ENCODE results near the gene MYLK. TPM values are rescaled to one million over a fixed set of nuclear protein-coding genes. Genes with fewer than 3 reads are reported as not detected.

MYLK gene
- total RNA-seq, 1 donor from 2014 or later, result 26.6 TPM

- no peaks in the 10 kb centered on the region for H3K9me3 ChIP-seq (ENCODE audit: control insufficient read depth in 3 of 3, low read length in 3 of 3)
- peak overlapping the region; percentile 54 for H3K27ac ChIP-seq (ENCODE audit: low read depth, low read length)
- H3K27me3 ChIP-seq (ENCODE audit: control insufficient read depth in 3 of 3, insufficient read depth in 3 of 3, low read length in 3 of 3), result no peaks in the 10 kb centered on the region
- no peaks in the 10 kb centered on the region for H3K36me3 ChIP-seq (ENCODE audit: control insufficient read depth in 3 of 3, insufficient read depth in 3 of 3, low read length in 3 of 3)
- H3K4me3 ChIP-seq (ENCODE audit: low read length in 3 of 3), result no peak overlapping the region
- H3K9ac ChIP-seq (ENCODE audit: low read depth in 1 of 3, low read length in 3 of 3), result no peak overlapping the region
- peaks cover 12 to 24% (median 13%) of the 10 kb centered on the region in 3 donors for H3K4me1 ChIP-seq (ENCODE audit: control insufficient read depth in 3 of 3, insufficient read depth in 3 of 3, low read length in 3 of 3)
These were observed 67.4 kb downstream of the MYLK start for GRCh38 chr3:123816673-123817207.

GRCh38 chr3:123815981-123816380 lies 68.2 kb downstream of the MYLK start:
- H3K4me3 ChIP-seq (ENCODE audit: low read length in 3 of 3), result no peak overlapping the region
- H3K9ac ChIP-seq (ENCODE audit: low read depth in 1 of 3, low read length in 3 of 3), result no peak overlapping the region
- no peaks in the 10 kb centered on the region for H3K9me3 ChIP-seq (ENCODE audit: control insufficient read depth in 3 of 3, low read length in 3 of 3)
- H3K4me1 ChIP-seq (ENCODE audit: control insufficient read depth in 3 of 3, insufficient read depth in 3 of 3, low read length in 3 of 3), result peaks cover 12 to 24% (median 13%) of the 10 kb centered on the region in 3 donors
- H3K27me3 ChIP-seq (ENCODE audit: control insufficient read depth in 3 of 3, insufficient read depth in 3 of 3, low read length in 3 of 3), result no peaks in the 10 kb centered on the region
- H3K36me3 ChIP-seq (ENCODE audit: control insufficient read depth in 3 of 3, insufficient read depth in 3 of 3, low read length in 3 of 3), result no peaks in the 10 kb centered on the region
- H3K27ac ChIP-seq (ENCODE audit: low read depth, low read length), result peak overlapping the region; percentile 54

GRCh38 chr3:123813876-123814275 lies 70.3 kb downstream of the MYLK start:
- Histone ChIP-seq H3K9me3 (ENCODE audit: control insufficient read depth in 3 of 3, low read length in 3 of 3) (no peaks in the 10 kb centered on the region), H3K9ac (ENCODE audit: low read depth in 1 of 3, low read length in 3 of 3) (no peak overlapping the region), H3K4me1 (ENCODE audit: control insufficient read depth in 3 of 3, insufficient read depth in 3 of 3, low read length in 3 of 3) (peaks cover 12 to 24% (median 13%) of the 10 kb centered on the region in 3 donors), H3K4me3 (ENCODE audit: low read length in 3 of 3) (no peak overlapping the region), H3K36me3 (ENCODE audit: control insufficient read depth in 3 of 3, insufficient read depth in 3 of 3, low read length in 3 of 3) (no peaks in the 10 kb centered on the region), H3K27me3 (ENCODE audit: control insufficient read depth in 3 of 3, insufficient read depth in 3 of 3, low read length in 3 of 3) (no peaks in the 10 kb centered on the region), H3K27ac (ENCODE audit: low read depth, low read length) (peak overlapping the region; percentile 46)

- Histone ChIP-seq H3K36me3 (ENCODE audit: control insufficient read depth in 3 of 3, insufficient read depth in 3 of 3, low read length in 3 of 3) (no peaks in the 10 kb centered on the region), H3K9ac (ENCODE audit: low read depth in 1 of 3, low read length in 3 of 3) (no peak overlapping the region), H3K9me3 (ENCODE audit: control insufficient read depth in 3 of 3, low read length in 3 of 3) (no peaks in the 10 kb centered on the region), H3K4me1 (ENCODE audit: control insufficient read depth in 3 of 3, insufficient read depth in 3 of 3, low read length in 3 of 3) (no peaks in the 10 kb centered on the region), H3K27ac (ENCODE audit: low read depth, low read length) (no peak overlapping the region), H3K4me3 (ENCODE audit: low read length in 3 of 3) (no peak overlapping the region), H3K27me3 (ENCODE audit: control insufficient read depth in 3 of 3, insufficient read depth in 3 of 3, low read length in 3 of 3) (no peaks in the 10 kb centered on the region)
These were observed 74.5 kb downstream of the MYLK start for GRCh38 chr3:123809597-123809996.

- Histone ChIP-seq H3K4me3 (ENCODE audit: low read length in 3 of 3) (no peak overlapping the region), H3K9me3 (ENCODE audit: control insufficient read depth in 3 of 3, low read length in 3 of 3) (no peaks in the 10 kb centered on the region), H3K4me1 (ENCODE audit: control insufficient read depth in 3 of 3, insufficient read depth in 3 of 3, low read length in 3 of 3) (no peaks in the 10 kb centered on the region), H3K27me3 (ENCODE audit: control insufficient read depth in 3 of 3, insufficient read depth in 3 of 3, low read length in 3 of 3) (no peaks in the 10 kb centered on the region), H3K27ac (ENCODE audit: low read depth, low read length) (no peak overlapping the region), H3K9ac (ENCODE audit: low read depth in 1 of 3, low read length in 3 of 3) (no peak overlapping the region), H3K36me3 (ENCODE audit: control insufficient read depth in 3 of 3, insufficient read depth in 3 of 3, low read length in 3 of 3) (no peaks in the 10 kb centered on the region)
These were observed 75.3 kb downstream of the MYLK start for GRCh38 chr3:123808812-123809211.

- Histone ChIP-seq H3K9me3 (ENCODE audit: control insufficient read depth in 3 of 3, low read length in 3 of 3) (no peaks in the 10 kb centered on the region), H3K36me3 (ENCODE audit: control insufficient read depth in 3 of 3, insufficient read depth in 3 of 3, low read length in 3 of 3) (no peaks in the 10 kb centered on the region), H3K4me3 (ENCODE audit: low read length in 3 of 3) (no peak overlapping the region), H3K27ac (ENCODE audit: low read depth, low read length) (no peak overlapping the region), H3K27me3 (ENCODE audit: control insufficient read depth in 3 of 3, insufficient read depth in 3 of 3, low read length in 3 of 3) (no peaks in the 10 kb centered on the region), H3K9ac (ENCODE audit: low read depth in 1 of 3, low read length in 3 of 3) (no peak overlapping the region), H3K4me1 (ENCODE audit: control insufficient read depth in 3 of 3, insufficient read depth in 3 of 3, low read length in 3 of 3) (no peaks in the 10 kb centered on the region)
These were observed 76.3 kb downstream of the MYLK start for GRCh38 chr3:123807820-123808219.

- Histone ChIP-seq H3K27me3 (ENCODE audit: control insufficient read depth in 3 of 3, insufficient read depth in 3 of 3, low read length in 3 of 3) (no peaks in the 10 kb centered on the region), H3K4me3 (ENCODE audit: low read length in 3 of 3) (no peak overlapping the region), H3K36me3 (ENCODE audit: control insufficient read depth in 3 of 3, insufficient read depth in 3 of 3, low read length in 3 of 3) (no peaks in the 10 kb centered on the region), H3K9ac (ENCODE audit: low read depth in 1 of 3, low read length in 3 of 3) (no peak overlapping the region), H3K27ac (ENCODE audit: low read depth, low read length) (no peak overlapping the region), H3K4me1 (ENCODE audit: control insufficient read depth in 3 of 3, insufficient read depth in 3 of 3, low read length in 3 of 3) (no peaks in the 10 kb centered on the region), H3K9me3 (ENCODE audit: control insufficient read depth in 3 of 3, low read length in 3 of 3) (no peaks in the 10 kb centered on the region)
These were observed 78.6 kb downstream of the MYLK start for GRCh38 chr3:123805504-123805903.

GRCh38 chr3:123805101-123805500 lies 79.0 kb downstream of the MYLK start:
- Histone ChIP-seq H3K4me3 (ENCODE audit: low read length in 3 of 3) (no peak overlapping the region), H3K36me3 (ENCODE audit: control insufficient read depth in 3 of 3, insufficient read depth in 3 of 3, low read length in 3 of 3) (no peaks in the 10 kb centered on the region), H3K9me3 (ENCODE audit: control insufficient read depth in 3 of 3, low read length in 3 of 3) (no peaks in the 10 kb centered on the region), H3K9ac (ENCODE audit: low read depth in 1 of 3, low read length in 3 of 3) (no peak overlapping the region), H3K4me1 (ENCODE audit: control insufficient read depth in 3 of 3, insufficient read depth in 3 of 3, low read length in 3 of 3) (peaks cover 0 to 3% (median 0%) of the 10 kb centered on the region in 3 donors), H3K27ac (ENCODE audit: low read depth, low read length) (no peak overlapping the region), H3K27me3 (ENCODE audit: control insufficient read depth in 3 of 3, insufficient read depth in 3 of 3, low read length in 3 of 3) (no peaks in the 10 kb centered on the region)

GRCh38 chr3:123804676-123805075 lies 79.5 kb downstream of the MYLK start:
- Histone ChIP-seq H3K27me3 (ENCODE audit: control insufficient read depth in 3 of 3, insufficient read depth in 3 of 3, low read length in 3 of 3) (no peaks in the 10 kb centered on the region), H3K27ac (ENCODE audit: low read depth, low read length) (no peak overlapping the region), H3K9me3 (ENCODE audit: control insufficient read depth in 3 of 3, low read length in 3 of 3) (no peaks in the 10 kb centered on the region), H3K36me3 (ENCODE audit: control insufficient read depth in 3 of 3, insufficient read depth in 3 of 3, low read length in 3 of 3) (no peaks in the 10 kb centered on the region), H3K4me3 (ENCODE audit: low read length in 3 of 3) (no peak overlapping the region), H3K4me1 (ENCODE audit: control insufficient read depth in 3 of 3, insufficient read depth in 3 of 3, low read length in 3 of 3) (peaks cover 0 to 7% (median 2%) of the 10 kb centered on the region in 3 donors), H3K9ac (ENCODE audit: low read depth in 1 of 3, low read length in 3 of 3) (no peak overlapping the region)

- H3K36me3 ChIP-seq (ENCODE audit: control insufficient read depth in 3 of 3, insufficient read depth in 3 of 3, low read length in 3 of 3), result no peaks in the 10 kb centered on the region
- no peak overlapping the region for H3K4me3 ChIP-seq (ENCODE audit: low read length in 3 of 3)
- H3K4me1 ChIP-seq (ENCODE audit: control insufficient read depth in 3 of 3, insufficient read depth in 3 of 3, low read length in 3 of 3), result peaks cover 0 to 10% (median 4%) of the 10 kb centered on the region in 3 donors
- H3K9me3 ChIP-seq (ENCODE audit: control insufficient read depth in 3 of 3, low read length in 3 of 3), result no peaks in the 10 kb centered on the region
- H3K9ac ChIP-seq (ENCODE audit: low read depth in 1 of 3, low read length in 3 of 3), result no peak overlapping the region
- H3K27ac ChIP-seq (ENCODE audit: low read depth, low read length), result no peak overlapping the region
- no peaks in the 10 kb centered on the region for H3K27me3 ChIP-seq (ENCODE audit: control insufficient read depth in 3 of 3, insufficient read depth in 3 of 3, low read length in 3 of 3)
These were observed 80.6 kb downstream of the MYLK start for GRCh38 chr3:123803521-123803920.

All from skeletal muscle tissue (tissue), 4 donors.